Hepatocyte (in vitro differentiated cells): ENCODE data around the gene TMEM145. TPM values are rescaled to one million over a fixed set of nuclear protein-coding genes. Genes with fewer than 3 reads are reported as not detected.

Experiments used
- DNase-seq: peaks from one replicate; pipeline ENCODE4 v3.0.0-alpha.2; 2016; ENCODE audit warnings: low spot score
- H2AFZ ChIP-seq: fragments of 200-600 bp; sonication (generic); 2 replicates; pipeline ENCODE4 v1.6.0; 2016; ENCODE audit warnings: antibody characterized with exemption, mild to moderate bottlenecking
- H3K27ac ChIP-seq: fragments of 200-600 bp; sonication (generic); 2 replicates; pipeline ENCODE4 v1.5.1; 2016; ENCODE audit warnings: mild to moderate bottlenecking
- H3K27me3 ChIP-seq: fragments of 200-600 bp; sonication (generic); 2 replicates; pipeline ENCODE4 v1.6.1; 2016
- H3K36me3 ChIP-seq: fragments of 200-600 bp; sonication (generic); replicated peaks from 2 replicates; pipeline ENCODE4 v1.5.1; 2016; ENCODE audit warnings: low read depth; ENCODE audit not compliant: insufficient read depth
- H3K4me1 ChIP-seq: fragments of 200-600 bp; sonication (generic); 2 replicates; pipeline ENCODE4 v1.5.1; 2016; ENCODE audit warnings: mild to moderate bottlenecking, moderate library complexity; ENCODE audit not compliant: insufficient read depth
- H3K4me2 ChIP-seq: fragments of 200-600 bp; sonication (generic); 2 replicates; pipeline ENCODE4 v1.6.0; 2016
- H3K4me3 ChIP-seq: fragments of 200-600 bp; sonication (generic); 2 replicates; pipeline ENCODE4 v1.5.1; 2016; ENCODE audit warnings: mild to moderate bottlenecking
- H3K79me2 ChIP-seq: fragments of 200-600 bp; sonication (generic); 2 replicates; pipeline ENCODE4 v1.6.0; 2017; ENCODE audit warnings: mild to moderate bottlenecking
- H3K9me2 ChIP-seq: fragments of 200-600 bp; sonication (generic); replicated peaks from 2 replicates; pipeline ENCODE4 v1.6.0; 2017; ENCODE audit warnings: mild to moderate bottlenecking; ENCODE audit not compliant: insufficient read depth
- H3K9me3 ChIP-seq: fragments of 200-600 bp; sonication (generic); 2 replicates; pipeline ENCODE4 v1.5.1; 2016; ENCODE audit warnings: low read depth, mild to moderate bottlenecking
- H4K20me1 ChIP-seq: fragments of 200-600 bp; sonication (generic); 2 replicates; pipeline ENCODE4 v1.6.0; 2016; ENCODE audit warnings: mild to moderate bottlenecking; ENCODE audit not compliant: insufficient read depth, poor library complexity, severe bottlenecking
- CTCF ChIP-seq: fragments of 200-600 bp; sonication (generic); IDR thresholded peaks from 2 replicates; pipeline ENCODE4 v1.5.1; 2016; ENCODE audit warnings: antibody characterized with exemption, mild to moderate bottlenecking; ENCODE audit not compliant: poor library complexity
- EZH2 ChIP-seq: fragments of 200-600 bp; sonication (generic); IDR thresholded peaks from 2 replicates; pipeline ENCODE4 v1.6.1; 2016; ENCODE audit warnings: antibody characterized with exemption, mild to moderate bottlenecking, borderline replicate concordance
- EZH2phosphoT487 ChIP-seq: fragments of 200-600 bp; sonication (generic); IDR thresholded peaks from one replicate; pipeline ENCODE4 v1.6.1; 2018; ENCODE audit warnings: antibody characterized with exemption, mild to moderate bottlenecking, low read depth, moderate library complexity; ENCODE audit not compliant: unreplicated experiment, severe bottlenecking
- WGBS: methylation state at CpG from one replicate; pipeline ENCODE4 v1.1.6; 2016; ENCODE audit warnings: low lambda C conversion rate; ENCODE audit errors: missing lambda C conversion rate; 5-methylcytosine and 5-hydroxymethylcytosine counted together
- polyA plus RNA-seq: library from polyadenylated mRNA; unstranded; fragments of >200 nt; fragmentation: Nextera tagmentation; extraction: Ambion mirVana; gene quantifications from 2 replicates; pipeline ENCODE4 v1.2.1, GENCODE V29; 2016
- total RNA-seq: library from RNA; depleted of rRNA; stranded (reverse); fragments of >200 nt; gene quantifications from 2 replicates; pipeline ENCODE4 v1.2.3, GENCODE V29; 2014

Gene TMEM145
- total and polyA plus RNA-seq, 2 experiments from 2014 or later, result 0.40 TPM; not detected in 1

- no peaks in the 10 kb centered on the region for H3K27me3 ChIP-seq
- 100% methylated on average over 7 of the region's 13 CpGs for WGBS
- DNase-seq, result peak; percentile 1
- no peaks in the 10 kb centered on the region for H3K4me1 ChIP-seq
- TF ChIP-seq EZH2phosphoT487, result no peak
- no peaks in the 10 kb centered on the region for H3K9me3 ChIP-seq
- no peak overlapping the region for H3K27ac ChIP-seq
- H3K9me2 ChIP-seq, result no peaks in the 10 kb centered on the region
- H3K36me3 ChIP-seq, result no peaks in the 10 kb centered on the region
- H3K4me2 ChIP-seq, result no peak overlapping the region
- H4K20me1 ChIP-seq, result no peaks in the 10 kb centered on the region
- H3K4me3 ChIP-seq, result no peak overlapping the region
- no peaks in the 10 kb centered on the region for H3K79me2 ChIP-seq
- H2AFZ ChIP-seq, result no peak overlapping the region
Observed at GRCh38 chr19:42362891-42363440, 49.9 kb downstream of the TMEM145 start.

DNA sequence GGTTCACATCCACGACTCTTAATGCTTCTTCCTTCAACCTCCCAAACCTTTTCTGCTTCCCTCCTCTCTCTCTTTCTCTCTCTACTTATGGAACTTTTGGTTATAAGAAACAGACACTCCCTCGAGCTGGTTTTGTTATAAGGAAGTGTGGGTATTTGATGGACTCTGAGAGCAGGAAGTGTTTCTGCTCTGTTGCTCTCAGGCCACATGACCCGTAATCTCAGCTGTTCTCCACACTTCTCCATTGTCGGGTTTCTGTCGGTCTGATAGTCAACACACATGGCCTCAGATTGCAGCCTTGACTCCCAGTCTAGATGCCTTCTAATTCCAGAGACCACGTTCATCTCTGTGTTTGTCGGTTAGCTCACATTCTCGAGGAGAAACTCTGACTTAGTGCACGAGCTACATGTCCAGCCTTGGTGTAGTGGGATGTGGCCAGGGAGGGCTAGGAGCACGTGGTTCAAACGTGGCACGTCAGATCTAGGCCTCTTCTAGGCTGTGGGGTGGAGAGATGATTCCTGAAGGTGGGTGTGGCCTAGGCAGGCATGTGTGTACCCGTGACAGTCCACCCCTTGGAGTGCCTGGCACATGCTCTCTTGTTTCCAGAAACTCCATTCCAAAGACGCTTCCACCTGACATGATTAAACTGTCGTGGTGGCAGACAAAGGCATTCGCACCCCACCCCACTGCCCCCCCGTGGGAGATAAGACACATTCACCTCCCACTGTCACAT, 50.7 kb downstream of the TMEM145 start:
- Histone ChIP-seq H3K4me3 (no peak overlapping the region), H3K79me2 (no peaks in the 10 kb centered on the region), H3K9me3 (no peaks in the 10 kb centered on the region), H3K36me3 (no peaks in the 10 kb centered on the region), H3K27ac (no peak overlapping the region), H3K4me2 (no peak overlapping the region), H2AFZ (no peak overlapping the region), H3K4me1 (no peaks in the 10 kb centered on the region), H4K20me1 (no peaks in the 10 kb centered on the region), H3K27me3 (no peaks in the 10 kb centered on the region), H3K9me2 (no peaks in the 10 kb centered on the region)
- 92% methylated on average over 17 of the region's 17 CpGs for WGBS
- TF ChIP-seq EZH2, result no peak
- no peak for TF ChIP-seq CTCF
- TF ChIP-seq EZH2phosphoT487, result no peak
- no peak for DNase-seq

GRCh38 chr19:42366673-42367072, 53.6 kb downstream of the TMEM145 start:
- no peak for TF ChIP-seq CTCF
- no peak for TF ChIP-seq EZH2phosphoT487
- TF ChIP-seq EZH2, result no peak
- Histone ChIP-seq H3K4me1 (no peaks in the 10 kb centered on the region), H3K27me3 (no peaks in the 10 kb centered on the region), H3K4me2 (no peak overlapping the region), H3K9me2 (no peaks in the 10 kb centered on the region), H2AFZ (no peak overlapping the region), H4K20me1 (no peaks in the 10 kb centered on the region), H3K27ac (no peak overlapping the region), H3K79me2 (no peaks in the 10 kb centered on the region), H3K4me3 (no peak overlapping the region), H3K36me3 (no peaks in the 10 kb centered on the region), H3K9me3 (no peaks in the 10 kb centered on the region)
- 74% methylated on average over 1 of the region's 1 CpG for whole genome bisulfite sequencing
- DNase-seq, result no peak

- no peak overlapping the region for H3K27ac ChIP-seq
- no peaks in the 10 kb centered on the region for H3K4me1 ChIP-seq
- H4K20me1 ChIP-seq, result no peaks in the 10 kb centered on the region
- H3K4me2 ChIP-seq, result no peak overlapping the region
- no peaks in the 10 kb centered on the region for H3K9me3 ChIP-seq
- H3K4me3 ChIP-seq, result no peak overlapping the region
- no peak for TF ChIP-seq EZH2phosphoT487
- no peak for TF ChIP-seq CTCF
- TF ChIP-seq EZH2, result no peak
- H2AFZ ChIP-seq, result no peak overlapping the region
- no peaks in the 10 kb centered on the region for H3K79me2 ChIP-seq
- H3K27me3 ChIP-seq, result no peaks in the 10 kb centered on the region
- DNase-seq, result no peak
- H3K36me3 ChIP-seq, result no peaks in the 10 kb centered on the region
- WGBS, result 94% methylated on average over 4 of the region's 4 CpGs
- H3K9me2 ChIP-seq, result no peaks in the 10 kb centered on the region
Observed at GRCh38 chr19:42367929-42368328, 54.8 kb downstream of the TMEM145 start.
